GM12878 (cell line): ENCODE results near the gene RANBP3. TPM values are rescaled to one million over a fixed set of nuclear protein-coding genes. Genes with fewer than 3 reads are reported as not detected.

Experiments used
- ATAC-seq: fragments of 200-7000 bp; cut with Tn5 transposase; 3 replicates; pipeline ENCODE4 v1.9.1; 2020; ENCODE audit warnings: mild to moderate bottlenecking, moderate library complexity
- BruUV-seq: library from RNA; stranded (reverse); fragments of 400-500 nt; replicated peaks from 2 replicates; lab custom pipeline; 2021; lab: Mats Ljungman, UMichigan
- CTCF ChIA-PET: fragments of 300-600 bp; sonication (Branson Sonifier 250); formaldehyde crosslinking; extraction: SDS; loops from one replicate; lab custom pipeline; 2021; ENCODE audit warnings: inconsistent platforms; lab: Yijun Ruan, JAX
- POLR2A ChIA-PET: fragments of 350-600 bp; formaldehyde crosslinking; extraction: SDS; loops from one replicate; lab custom pipeline; 2021; ENCODE audit warnings: inconsistent platforms; lab: Charles Lee
- RAD21 ChIA-PET: fragments of 300-600 bp; sonication (Branson Sonifier 250); formaldehyde crosslinking; loops from one replicate; lab custom pipeline; 2023; ENCODE audit warnings: antibody characterized with exemption; ENCODE audit not compliant: unreplicated experiment; lab: Charles Lee
- SMC1A ChIA-PET: fragments of 300-600 bp; sonication (Branson Sonifier 250); formaldehyde crosslinking; loops from one replicate; lab custom pipeline; 2023; ENCODE audit not compliant: unreplicated experiment, uncharacterized antibody; lab: Charles Lee
- DNase-seq: peaks from one replicate; pipeline ENCODE4 v3.0.0-alpha.2; 2011; ENCODE audit warnings: low read depth, low spot score
- FAIRE-seq: peaks from 3 replicates; lab custom pipeline; 2011; peaks lifted over from hg19 to GRCh38; lab: Jason Lieb, UNC
- H2AFZ ChIP-seq: 2 replicates; pipeline ENCODE4 v1.6.0; 2011; ENCODE audit warnings: low read depth, low read length, control low read depth; ENCODE audit not compliant: control insufficient read depth
- H3K27ac ChIP-seq: 2 replicates; pipeline ENCODE4 v1.5.1; 2011; ENCODE audit warnings: control low read depth; ENCODE audit not compliant: control insufficient read depth, insufficient read depth
- H3K27me3 ChIP-seq, 2 experiments: replicated peaks in 1 of 2; 2 replicates each; pipeline versions ENCODE4 v1.6.0 to v1.6.1; 2011; ENCODE audit warnings: low read length in 1 of 2; ENCODE audit not compliant: control insufficient read depth in 2 of 2, insufficient read depth in 2 of 2
- H3K36me3 ChIP-seq, 2 experiments: 2 replicates each; pipeline ENCODE4 v1.5.1; 2011; ENCODE audit warnings: low read length in 1 of 2; ENCODE audit not compliant: control insufficient read depth in 2 of 2, insufficient read depth in 2 of 2
- H3K4me1 ChIP-seq: 2 replicates; pipeline ENCODE4 v1.6.1; 2011; ENCODE audit warnings: mild to moderate bottlenecking, low read length, moderate library complexity, mixed read lengths; ENCODE audit not compliant: control insufficient read depth, insufficient read depth
- H3K4me2 ChIP-seq: 2 replicates; pipeline ENCODE4 v1.6.0; 2011; ENCODE audit warnings: control low read depth; ENCODE audit not compliant: control insufficient read depth, insufficient read depth
- H3K4me3 ChIP-seq: fragments of 200-600 bp; sonication (generic); 2 replicates; pipeline ENCODE4 v1.5.1; 2016
- H3K79me2 ChIP-seq: 2 replicates; pipeline ENCODE4 v1.6.0; 2011; ENCODE audit warnings: low read length; ENCODE audit not compliant: control insufficient read depth, insufficient read depth
- H3K9ac ChIP-seq: 2 replicates; pipeline ENCODE4 v1.8.0; 2011; ENCODE audit warnings: low read length, control low read depth, mixed read lengths; ENCODE audit not compliant: control insufficient read depth, insufficient read depth
- H3K9me3 ChIP-seq: replicated peaks from 3 replicates; pipeline ENCODE4 v1.5.1; 2011; ENCODE audit warnings: mild to moderate bottlenecking, low read length; ENCODE audit not compliant: control insufficient read depth, insufficient read depth
- H4K20me1 ChIP-seq: 2 replicates; pipeline ENCODE4 v1.6.0; 2011; ENCODE audit not compliant: control insufficient read depth, insufficient read depth
- EGR1 ChIP-seq, 2 experiments: IDR thresholded peaks; 1 replicate in 1 of 2; 2 replicates in 1 of 2; pipeline ENCODE4 v1.6.1; 2011 to 2012; ENCODE audit warnings: low read depth in 2 of 2, low read length in 2 of 2, borderline replicate concordance in 1 of 2, mild to moderate bottlenecking in 1 of 2, moderate library complexity in 1 of 2
- KAT2A ChIP-seq: conservative IDR thresholded peaks from 2 replicates; pipeline ENCODE4 v1.6.1; 2011; ENCODE audit warnings: low read depth, low read length; ENCODE audit not compliant: control insufficient read depth
- SMARCA5 ChIP-seq: fragments of 450-650 bp; IDR thresholded peaks from 2 replicates; pipeline ENCODE4 v1.6.1; 2017; ENCODE audit warnings: mild to moderate bottlenecking
- TCF3 ChIP-seq: IDR thresholded peaks from 2 replicates; pipeline ENCODE4 v1.6.1; 2012; ENCODE audit warnings: low read depth, mild to moderate bottlenecking, low read length, borderline replicate concordance; ENCODE audit not compliant: insufficient read depth
- YY1 ChIP-seq: IDR thresholded peaks from 2 replicates; pipeline ENCODE4 v1.6.1; 2011; ENCODE audit warnings: low read depth, mild to moderate bottlenecking, low read length
- WGBS: methylation state at CpG from one replicate; pipeline ENCODE4 v1.1.6; 2016; ENCODE audit warnings: low lambda C conversion rate; ENCODE audit not compliant: insufficient replicate concordance, insufficient coverage; ENCODE audit errors: missing lambda C conversion rate; 5-methylcytosine and 5-hydroxymethylcytosine counted together
- in situ Hi-C: fragments of 300-500 bp; cut with MboI; formaldehyde crosslinking; loops from 9 replicates; pipeline ENCODE4 v1.14.3; 2018; ENCODE audit warnings: mixed read lengths
- intact Hi-C: fragments of 100-400 bp; cut with micrococcal nuclease; formaldehyde crosslinking; loops from one replicate; pipeline ENCODE4 v1.14.2; 2022; ENCODE audit not compliant: unreplicated experiment
- polyA plus RNA-seq, 11 experiments: library from polyadenylated mRNA; depleted of rRNA in 4 of 11; unstranded in 6 of 11; stranded (reverse) in 5 of 11; fragments of >200 nt; fragmentation: Nextera tagmentation in 4 of 11; fragmentation: Illumina TruSeq in 1 of 11; extraction: Ambion mirVana in 4 of 11; extraction: Trizol in 1 of 11; gene quantifications; 1 replicate in 1 of 11; 2 replicates in 10 of 11; pipeline versions ENCODE4 v1.2.1 to v1.2.3, GENCODE V29; 2011 to 2016; ENCODE audit warnings: inconsistent platforms in 2 of 11, missing spikeins in 2 of 11, low read depth in 1 of 11
- total RNA-seq, 4 experiments: library from RNA; depleted of rRNA in 3 of 4; stranded (reverse); fragments of >200 nt in 3 of 4; fragmentation: Illumina TruSeq in 1 of 4; extraction: Trizol in 1 of 4; gene quantifications; 2 replicates each; pipeline versions ENCODE4 v1.2.1 to v1.2.3, GENCODE V29; 2013 to 2021
- TF ChIP-seq, protein P1 (sequence below): fragments of 450-650 bp; IDR thresholded peaks from 2 replicates; pipeline ENCODE4 v1.6.1; 2016; ENCODE audit warnings: mild to moderate bottlenecking

The RANBP3 gene
- total and polyA plus RNA-seq, 10 of the 15 experiments (the other 5 are each of a cell fraction or from before 2014, with no cell fraction given): 1.1 to 81.6 (median 60.0) TPM

DNA sequence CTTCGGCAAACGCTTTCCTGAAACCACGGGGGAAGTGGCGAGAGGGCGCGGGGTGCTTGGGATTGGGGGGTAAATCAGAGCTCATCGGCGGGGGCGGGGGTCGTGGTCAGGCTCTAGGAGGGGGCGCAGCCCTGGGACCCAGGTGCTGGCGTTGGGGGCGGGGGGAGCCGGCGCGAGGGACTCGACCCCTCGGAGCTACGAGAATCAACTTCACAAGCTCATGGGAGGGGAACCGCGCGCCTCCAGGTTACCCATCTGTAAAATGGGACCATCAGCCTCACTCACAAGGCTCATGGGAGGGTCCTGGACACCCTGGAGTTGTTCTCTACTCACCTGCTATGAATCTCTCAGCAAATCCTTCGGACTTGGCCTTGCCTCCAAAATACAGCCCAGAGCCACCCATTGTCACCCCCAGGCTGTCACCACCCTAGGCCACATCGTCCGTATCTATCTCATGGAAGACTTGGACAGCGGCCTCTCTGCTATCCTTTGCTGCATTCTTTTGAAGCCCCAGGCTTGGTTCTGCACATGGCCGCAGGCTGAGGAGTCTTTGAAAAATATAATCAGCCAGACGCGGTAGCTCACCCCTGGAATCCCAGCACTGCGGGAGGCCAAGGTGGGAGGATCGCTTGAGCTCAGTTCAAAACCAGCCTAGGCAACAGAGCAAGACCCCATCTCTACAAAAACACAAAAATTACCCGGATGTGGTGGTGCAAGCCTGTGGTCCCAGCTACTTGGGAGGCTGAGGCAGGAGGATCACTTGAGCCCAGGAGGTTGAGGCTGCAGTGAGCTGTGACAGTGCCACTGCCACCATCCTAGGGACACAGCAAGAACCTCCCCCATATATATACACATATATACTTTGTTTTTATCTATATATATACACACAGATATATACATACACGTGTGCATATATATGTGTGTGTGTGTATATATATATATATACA lies 939 bp upstream of the RANBP3 start:
- intact Hi-C loops (no loop called here), in situ Hi-C loops (no loop called here)
- Histone ChIP-seq H3K4me2 (peak overlapping the region; percentile 94), H3K27ac (peak overlapping the region; percentile 88), H3K79me2 (peaks cover 56% of the 10 kb centered on the region), H2AFZ (peak overlapping the region; percentile 81), H3K9ac (peak overlapping the region; percentile 92), H3K9me3 (no peaks in the 10 kb centered on the region), H3K36me3 (peaks cover 2 to 6% of the 10 kb centered on the region in 2 experiments; a peak in 3 of 4 replicates), H3K4me3 (peak overlapping the region; percentile 96), H3K4me1 (peaks cover 21% of the 10 kb centered on the region), H3K27me3 (no peaks in the 10 kb centered on the region), H4K20me1 (peaks cover 9% of the 10 kb centered on the region; the same call in 1 of the 2 replicates)
- POLR2A ChIA-PET: interaction anchor here (0.6 to 3.1 kb wide), 5 partner anchors 11 to 447 kb away, joined by 3 to 18 read pairs (median 3); partner anchors contain the start of genes KHSRP, NDUFA11 and VMAC
- peak; percentile 1; the same call in 1 of the 3 replicates for ATAC-seq
- RAD21 ChIA-PET: interaction anchor here (1.1 to 3.9 kb wide), 5 partner anchors 8 to 147 kb away, joined by 3 to 18 read pairs (median 4); no protein-coding TSS in a partner anchor
- no peak for DNase-seq
- TSS peak; percentile 86 for BruUV-seq
- 0 out of 2 replicates have a peak, but pooled peaks have one; percentile 64 for TF ChIP-seq SMARCA5
- no peak for TF ChIP-seq KAT2A
- TF ChIP-seq, protein P1, sequence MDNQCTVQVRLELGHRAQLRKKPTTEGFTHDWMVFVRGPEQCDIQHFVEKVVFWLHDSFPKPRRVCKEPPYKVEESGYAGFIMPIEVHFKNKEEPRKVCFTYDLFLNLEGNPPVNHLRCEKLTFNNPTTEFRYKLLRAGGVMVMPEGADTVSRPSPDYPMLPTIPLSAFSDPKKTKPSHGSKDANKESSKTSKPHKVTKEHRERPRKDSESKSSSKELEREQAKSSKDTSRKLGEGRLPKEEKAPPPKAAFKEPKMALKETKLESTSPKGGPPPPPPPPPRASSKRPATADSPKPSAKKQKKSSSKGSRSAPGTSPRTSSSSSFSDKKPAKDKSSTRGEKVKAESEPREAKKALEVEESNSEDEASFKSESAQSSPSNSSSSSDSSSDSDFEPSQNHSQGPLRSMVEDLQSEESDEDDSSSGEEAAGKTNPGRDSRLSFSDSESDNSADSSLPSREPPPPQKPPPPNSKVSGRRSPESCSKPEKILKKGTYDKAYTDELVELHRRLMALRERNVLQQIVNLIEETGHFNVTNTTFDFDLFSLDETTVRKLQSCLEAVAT: peak; percentile 92
- 0 out of 2 replicates have a peak, but pooled peaks have one; percentile 4 for TF ChIP-seq YY1
- TF ChIP-seq TCF3: no peak
- 0 out of 3 replicates have a peak, but pooled peaks of 1 of the 2 experiments have one; percentile 8 for TF ChIP-seq EGR1 (IDR thresholded peaks at IDR 0.05; ENCODE audit: borderline replicate concordance in 1 of 2, low read depth in 2 of 2, low read length in 2 of 2)
- CTCF ChIA-PET: interaction anchor here (0.9 to 6.7 kb wide), 10 partner anchors 8 to 289 kb away, joined by 3 to 58 read pairs (median 10); partner anchors contain the start of genes NDUFA11, NRTN and RPL36
- WGBS: 20% methylated on average over 23 of the region's 33 CpGs
- SMC1A ChIA-PET: interaction anchor here (1.0 to 4.4 kb wide), 8 partner anchors 8 to 230 kb away, joined by 3 to 13 read pairs (median 4); no protein-coding TSS in a partner anchor
- no peak for FAIRE-seq
